Vagina (tissue), 2 donors: ENCODE data around the gene HERC2.

Experiments used
- CTCF ChIP-seq, 3 experiments: fragments of 450-650 bp in 2 of 3; fragments of 200-600 bp in 1 of 3; sonication (generic) in 1 of 3; IDR thresholded peaks; one replicate each; pipeline ENCODE4 v1.5.1; 2017 to 2019; ENCODE audit warnings: antibody characterized with exemption in 3 of 3, mild to moderate bottlenecking in 2 of 3, moderate library complexity in 2 of 3
- POLR2A ChIP-seq, 2 donors: fragments of 450-650 bp; IDR thresholded peaks; one replicate each; pipeline ENCODE4 v1.6.1; 2017; ENCODE audit warnings: antibody characterized with exemption in 2 of 2, mild to moderate bottlenecking in 2 of 2, moderate library complexity in 2 of 2

- TF ChIP-seq CTCF (IDR thresholded peaks at IDR 0.05) (no peak), POLR2A (IDR thresholded peaks at IDR 0.05) (no peak)
These were observed 143.3 kb downstream of the HERC2 start for GRCh38 chr15:28178727-28179126.
